A549 (cell line): Measurements from ENCODE around the gene SSBP2. TPM values are rescaled to one million over a fixed set of nuclear protein-coding genes. Genes with fewer than 3 reads are reported as not detected.

Experiments used
- ATAC-seq, 2 experiments: fragments of 200-7000 bp in 1 of 2; fragments of >200 bp in 1 of 2; cut with Nextera tagmentation in 1 of 2; cut with Tn5 transposase in 1 of 2; 3 replicates each; pipeline versions ENCODE4 v1.8.0 to v1.9.1; 2018 to 2020; ENCODE audit warnings: mild to moderate bottlenecking in 1 of 2, moderate library complexity in 1 of 2
- CTCF ChIA-PET: fragments of 300-600 bp; sonication (Branson Sonifier 250); formaldehyde crosslinking; extraction: SDS; loops from one replicate; lab custom pipeline; 2021; ENCODE audit warnings: antibody characterized with exemption, inconsistent platforms; lab: Yijun Ruan, JAX
- POLR2A ChIA-PET: fragments of 350-600 bp; formaldehyde crosslinking; extraction: SDS; loops from one replicate; lab custom pipeline; 2021; ENCODE audit warnings: antibody characterized with exemption, inconsistent platforms; lab: Yijun Ruan, JAX
- DNase-seq, 2 experiments: peaks; one replicate each; pipeline versions ENCODE4 v3.0.0 to v3.0.0-alpha.2; 2011 to 2016; ENCODE audit warnings: low read depth in 1 of 2, low spot score in 1 of 2
- FAIRE-seq: peaks from 2 replicates; lab custom pipeline; 2011; peaks lifted over from hg19 to GRCh38; lab: Jason Lieb, UNC
- H3K27ac ChIP-seq, 2 experiments: fragments of >200 bp; sonication (Bioruptor Twin); formaldehyde crosslinking; 3 replicates each; pipeline ENCODE4 v1.5.1; 2016 to 2017
- H3K4me1 ChIP-seq: fragments of >200 bp; sonication (Bioruptor Twin); formaldehyde crosslinking; 3 replicates; pipeline ENCODE4 v1.6.1; 2016
- H3K4me2 ChIP-seq: fragments of >200 bp; sonication (Bioruptor Twin); formaldehyde crosslinking; 3 replicates; pipeline ENCODE4 v1.6.1; 2016
- H3K4me3 ChIP-seq: fragments of >200 bp; sonication (Bioruptor Twin); formaldehyde crosslinking; 3 replicates; pipeline ENCODE4 v1.5.1; 2016
- H3K9me3 ChIP-seq: fragments of >200 bp; sonication (Bioruptor Twin); formaldehyde crosslinking; 3 replicates; pipeline ENCODE4 v1.6.1; 2016
- ATOH8 ChIP-seq: fragments of 250-450 bp; sonication (Bioruptor Pico); IDR thresholded peaks from 2 replicates; pipeline ENCODE4 v1.5.0; 2020; ENCODE audit warnings: low read depth, mild to moderate bottlenecking, moderate library complexity
- BCL3 ChIP-seq: fragments of >200 bp; sonication (Bioruptor Twin); formaldehyde crosslinking; IDR thresholded peaks from 3 replicates; pipeline ENCODE4 v1.6.1; 2016
- BHLHE40 ChIP-seq: IDR thresholded peaks from 2 replicates; pipeline ENCODE4 v1.6.1; 2012; ENCODE audit warnings: low read depth, low read length, inconsistent platforms
- CHD4 ChIP-seq: fragments of 200-600 bp; sonication (generic); IDR thresholded peaks from 2 replicates; pipeline ENCODE4 v1.6.1; 2016; ENCODE audit warnings: antibody characterized with exemption, mild to moderate bottlenecking, borderline replicate concordance
- E2F6 ChIP-seq: IDR thresholded peaks from 2 replicates; pipeline ENCODE4 v1.6.1; 2012; ENCODE audit warnings: low read depth, borderline replicate concordance
- EHMT2 ChIP-seq: fragments of 200-600 bp; sonication (generic); IDR thresholded peaks from 2 replicates; pipeline ENCODE4 v1.6.1; 2016; ENCODE audit warnings: antibody characterized with exemption, low read depth, mild to moderate bottlenecking, moderate library complexity
- EP300 ChIP-seq, 2 experiments: fragments of >200 bp; sonication (Bioruptor Twin); formaldehyde crosslinking; IDR thresholded peaks; 2 replicates in 1 of 2; 3 replicates in 1 of 2; pipeline ENCODE4 v1.6.1; 2016 to 2017
- FOSB ChIP-seq: fragments of 250-450 bp; sonication (Bioruptor Pico); IDR thresholded peaks from 2 replicates; pipeline ENCODE4 v1.5.0; 2020; ENCODE audit warnings: mild to moderate bottlenecking, moderate library complexity
- FOSL2 ChIP-seq, 2 experiments: fragments of 450-650 bp in 1 of 2; fragments of >200 bp in 1 of 2; sonication (Bioruptor Twin) in 1 of 2; formaldehyde crosslinking; IDR thresholded peaks; 2 replicates each; pipeline versions ENCODE4 v1.5.0 to v1.6.1; 2016 to 2020; ENCODE audit warnings: mild to moderate bottlenecking in 1 of 2, moderate library complexity in 1 of 2
- FOXS1 ChIP-seq: fragments of 250-450 bp; sonication (Bioruptor Pico); IDR thresholded peaks from 2 replicates; pipeline ENCODE4 v1.5.0; 2020; ENCODE audit warnings: mild to moderate bottlenecking, moderate library complexity
- HEYL ChIP-seq: fragments of 250-450 bp; sonication (Bioruptor Pico); IDR thresholded peaks from 2 replicates; pipeline ENCODE4 v1.8.0; 2021; ENCODE audit warnings: mild to moderate bottlenecking, moderate library complexity
- HOXA7 ChIP-seq: fragments of 250-450 bp; sonication (Bioruptor Pico); IDR thresholded peaks from 2 replicates; pipeline ENCODE4 v1.5.0; 2020; ENCODE audit warnings: mild to moderate bottlenecking, moderate library complexity
- HOXB5 ChIP-seq: fragments of 250-450 bp; sonication (Bioruptor Pico); IDR thresholded peaks from 2 replicates; pipeline ENCODE4 v1.5.0; 2020; ENCODE audit warnings: mild to moderate bottlenecking, moderate library complexity
- JUNB ChIP-seq: fragments of >200 bp; sonication (Bioruptor Twin); formaldehyde crosslinking; IDR thresholded peaks from 2 replicates; pipeline ENCODE4 v1.6.1; 2016
- KDM1A ChIP-seq: fragments of 200-600 bp; sonication (generic); IDR thresholded peaks from 2 replicates; pipeline ENCODE4 v1.6.1; 2016; ENCODE audit warnings: low read depth, mild to moderate bottlenecking
- KDM5A ChIP-seq: fragments of 200-600 bp; sonication (generic); IDR thresholded peaks from 2 replicates; pipeline ENCODE4 v1.6.1; 2016; ENCODE audit warnings: antibody characterized with exemption, mild to moderate bottlenecking
- MAX ChIP-seq: IDR thresholded peaks from 2 replicates; pipeline ENCODE4 v1.6.1; 2012
- MAZ ChIP-seq: fragments of 150-350 bp; IDR thresholded peaks from 2 replicates; pipeline ENCODE4 v1.6.1; 2014; ENCODE audit warnings: antibody characterized with exemption, low read depth, low read length, borderline replicate concordance
- NFE2L2 ChIP-seq: fragments of 150-350 bp; conservative IDR thresholded peaks from 2 replicates; pipeline ENCODE4 v1.6.1; 2014; ENCODE audit warnings: low read length
- PHF8 ChIP-seq: fragments of 200-600 bp; sonication (generic); IDR thresholded peaks from 2 replicates; pipeline ENCODE4 v1.6.1; 2016; ENCODE audit warnings: low read depth, mild to moderate bottlenecking, antibody characterized with exemption, moderate library complexity, borderline replicate concordance
- POLR2A ChIP-seq: IDR thresholded peaks from 2 replicates; pipeline ENCODE4 v1.6.1; 2012; ENCODE audit warnings: mild to moderate bottlenecking, low read length
- RCOR1 ChIP-seq: fragments of 150-350 bp; IDR thresholded peaks from 2 replicates; pipeline ENCODE4 v1.6.1; 2014; ENCODE audit warnings: antibody characterized with exemption, low read length, low read depth
- RFX5 ChIP-seq: fragments of 450-650 bp; IDR thresholded peaks from 2 replicates; pipeline ENCODE4 v1.7.1; 2014; ENCODE audit warnings: antibody characterized with exemption, mild to moderate bottlenecking, moderate library complexity
- RNF2 ChIP-seq: fragments of 200-600 bp; sonication (generic); IDR thresholded peaks from 2 replicates; pipeline ENCODE4 v1.6.1; 2016; ENCODE audit warnings: low read depth, mild to moderate bottlenecking, antibody characterized with exemption, moderate library complexity, borderline replicate concordance
- USF2 ChIP-seq: fragments of 450-650 bp; IDR thresholded peaks from 2 replicates; pipeline ENCODE4 v1.6.1; 2014; ENCODE audit warnings: antibody characterized with exemption
- ZNF302 ChIP-seq: fragments of 250-450 bp; sonication (Bioruptor Pico); IDR thresholded peaks from 2 replicates; pipeline ENCODE4 v1.9.0; 2021; ENCODE audit warnings: inconsistent platforms, mild to moderate bottlenecking, moderate library complexity
- ZSCAN20 ChIP-seq: fragments of 250-450 bp; sonication (Bioruptor Pico); IDR thresholded peaks from 2 replicates; pipeline ENCODE4 v1.8.0; 2022; ENCODE audit warnings: mild to moderate bottlenecking, moderate library complexity
- WGBS: methylation state at CpG from one replicate; pipeline ENCODE4 v1.1.6; 2017; ENCODE audit errors: missing lambda C conversion rate; 5-methylcytosine and 5-hydroxymethylcytosine counted together
- polyA plus RNA-seq, 4 experiments: library from polyadenylated mRNA; depleted of rRNA in 3 of 4; stranded (reverse); fragments of >200 nt; fragmentation: RNase III in 1 of 4; extraction: RNeasy Plus Mini Kit Qiagen cat#74134 plus additional on column Dnase treatment in 1 of 4; gene quantifications; 2 replicates in 3 of 4; 3 replicates in 1 of 4; pipeline ENCODE4 v1.2.3, GENCODE V29; 2011 to 2017

The SSBP2 gene
- polyA plus RNA-seq, 2 of the 4 experiments (the other 2 are of a cell fraction) = 4.5 to 14.2 TPM

GRCh38 chr5:81740758-81741157, 10.1 kb downstream of the SSBP2 start:
- no peaks in the 10 kb centered on the region for H3K9me3 ChIP-seq
- H3K27ac ChIP-seq = no peak overlapping the region
- no peak for DNase-seq
- no peak for ATAC-seq
- POLR2A ChIA-PET = interaction anchor here (1.4 kb wide), 1 partner anchor 10 kb away, joined by 6 read pairs; the partner anchor contains the start of gene SSBP2
- no peak for FAIRE-seq
- CTCF ChIA-PET = interaction anchor here (1.0 to 1.5 kb wide), 2 partner anchors 10 to 233 kb away, joined by 3 read pairs; partner anchors contain the start of gene SSBP2
- TF ChIP-seq BHLHE40 = no peak
- no peak for TF ChIP-seq RFX5
- no peak for TF ChIP-seq USF2
- TF ChIP-seq NFE2L2 = no peak
- TF ChIP-seq E2F6 = no peak
- TF ChIP-seq HEYL (CRISPR knock-in tag) = no peak
- no peak for TF ChIP-seq FOSB (CRISPR knock-in tag)
- TF ChIP-seq MAX = no peak
- TF ChIP-seq PHF8 = no peak
- TF ChIP-seq HOXA7 (CRISPR knock-in tag) = no peak
- no peak for TF ChIP-seq EHMT2
- TF ChIP-seq ZNF302 (CRISPR knock-in tag) = no peak
- TF ChIP-seq EP300 (IDR thresholded peaks at IDR 0.05) = no peak
- no peak overlapping the region for H3K4me3 ChIP-seq
- H3K4me1 ChIP-seq = peaks cover 7% of the 10 kb centered on the region; the same call in 1 of the 3 replicates
- 95% methylated on average over 2 of the region's 2 CpGs for WGBS
- no peak overlapping the region for H3K4me2 ChIP-seq

- Histone ChIP-seq H3K4me1 (peaks cover 8% of the 10 kb centered on the region; the same call in 1 of the 3 replicates), H3K4me3 (no peak overlapping the region), H3K9me3 (no peaks in the 10 kb centered on the region), H3K4me2 (no peak overlapping the region), H3K27ac (no peak overlapping the region)
- no peak for TF ChIP-seq HOXB5 (CRISPR knock-in tag)
- TF ChIP-seq MAZ = no peak
- no peak for TF ChIP-seq HOXA7 (CRISPR knock-in tag)
- TF ChIP-seq RCOR1 = no peak
- TF ChIP-seq KDM1A = no peak
- no peak for TF ChIP-seq RNF2
- no peak for TF ChIP-seq ATOH8
- no peak for TF ChIP-seq BCL3
- no peak for TF ChIP-seq ZSCAN20 (CRISPR knock-in tag)
- no peak for TF ChIP-seq FOSL2 (IDR thresholded peaks at IDR 0.05)
- TF ChIP-seq FOSL2 (CRISPR knock-in tag; IDR thresholded peaks at IDR 0.05) = no peak
- no peak for TF ChIP-seq CHD4
- no peak for TF ChIP-seq JUNB
- TF ChIP-seq KDM5A = no peak
- TF ChIP-seq FOXS1 (CRISPR knock-in tag) = no peak
- TF ChIP-seq POLR2A = no peak
- no peak for ATAC-seq
- CTCF ChIA-PET = no interaction called here
- no peak for FAIRE-seq
- DNase-seq = no peak
- POLR2A ChIA-PET = no interaction called here
- WGBS = 83% methylated on average over 2 of the region's 2 CpGs
Observed at GRCh38 chr5:81739291-81739690, 11.6 kb downstream of the SSBP2 start.
